K562 (cell line): ENCODE results near the gene BCKDK. TPM values are rescaled to one million over a fixed set of nuclear protein-coding genes. Genes with fewer than 3 reads are reported as not detected.
A peak's percentile ranks its signal among the peaks of the same experiment; 100 is the strongest.

Experiments
- ARID1B ChIP-seq: fragments of 450-650 bp; IDR thresholded peaks from 2 replicates; pipeline ENCODE4 v1.6.1; 2016; ENCODE audit warnings: antibody characterized with exemption, mild to moderate bottlenecking, inconsistent platforms
- CBX3 ChIP-seq, 2 experiments: IDR thresholded peaks; 1 replicate in 1 of 2; 2 replicates in 1 of 2; pipeline ENCODE4 v1.6.1; 2012; ENCODE audit warnings: inconsistent platforms in 2 of 2, low read length in 2 of 2, borderline replicate concordance in 1 of 2, control low read depth in 1 of 2
- HDAC2 ChIP-seq: fragments of 450-650 bp; IDR thresholded peaks from 2 replicates; pipeline ENCODE4 v1.6.1; 2016; ENCODE audit warnings: mild to moderate bottlenecking
- L3MBTL2 ChIP-seq: fragments of 450-650 bp; IDR thresholded peaks from 2 replicates; pipeline ENCODE4 v1.6.1; 2016; ENCODE audit warnings: mild to moderate bottlenecking, moderate library complexity
- NR2C2 ChIP-seq, 2 experiments: fragments of 200-800 bp in 1 of 2; sonication (Bioruptor generic) in 1 of 2; sonication (generic) in 1 of 2; formaldehyde crosslinking in 1 of 2; IDR thresholded peaks; 2 replicates each; pipeline versions ENCODE4 v1.6.1 to v1.8.0; 2016 to 2022; ENCODE audit warnings: mild to moderate bottlenecking in 1 of 2, missing compliant biosample characterization in 1 of 2, missing genetic modification characterization in 1 of 2, missing genetic modification reagents in 1 of 2
- SIRT6 ChIP-seq: IDR thresholded peaks from one replicate; pipeline ENCODE4 v1.6.1; 2012; ENCODE audit warnings: low read depth, mild to moderate bottlenecking, control low read depth, inconsistent platforms, low read length, moderate library complexity
- TAF1 ChIP-seq: IDR thresholded peaks from 2 replicates; pipeline ENCODE4 v1.6.1; 2011; ENCODE audit warnings: mild to moderate bottlenecking, low read length, moderate library complexity; ENCODE audit not compliant: insufficient read depth, control insufficient read depth, severe bottlenecking; ENCODE audit errors: extremely low read depth
- TRIM28 ChIP-seq: fragments of 450-650 bp; IDR thresholded peaks from 2 replicates; pipeline ENCODE4 v1.6.1; 2017
- TSHZ1 ChIP-seq: fragments of 250-450 bp; sonication (Bioruptor Pico); IDR thresholded peaks from 2 replicates; pipeline ENCODE4 v1.4.0; 2020; ENCODE audit warnings: mild to moderate bottlenecking, moderate library complexity
- ZFX ChIP-seq: sonication (generic); formaldehyde crosslinking; IDR thresholded peaks from 2 replicates; pipeline ENCODE4 v1.8.0; 2022; ENCODE audit warnings: mild to moderate bottlenecking, missing genetic modification reagents, moderate library complexity
- ZNF408 ChIP-seq: fragments of 250-450 bp; sonication (Bioruptor Pico); IDR thresholded peaks from 2 replicates; pipeline ENCODE4 v1.4.0; 2020; ENCODE audit warnings: low read depth, mild to moderate bottlenecking, moderate library complexity
- polyA plus RNA-seq, 8 experiments: library from polyadenylated mRNA; depleted of rRNA in 4 of 8; stranded (reverse) in 5 of 8; unstranded in 3 of 8; fragments of >200 nt; fragmentation: Nextera tagmentation in 2 of 8; fragmentation: Illumina TruSeq in 1 of 8; extraction: Ambion mirVana in 2 of 8; extraction: Trizol in 1 of 8; gene quantifications; 2 replicates each; pipeline versions ENCODE4 v1.2.1 to v1.2.3, GENCODE V29; 2011 to 2014; ENCODE audit warnings: inconsistent platforms in 1 of 8, missing spikeins in 1 of 8
- total RNA-seq, 7 experiments: library from RNA; depleted of rRNA in 6 of 7; stranded (reverse); fragments of >200 nt in 6 of 7; fragmentation: Illumina TruSeq in 2 of 7; extraction: Trizol in 2 of 7; gene quantifications; 2 replicates each; pipeline versions ENCODE4 v1.2.1 to v1.2.3, GENCODE V29; 2011 to 2021; ENCODE audit warnings: low replicate concordance in 1 of 7
- TF ChIP-seq, protein P1 (sequence below), 2 experiments: fragments of 450-650 bp; IDR thresholded peaks; 2 replicates each; pipeline ENCODE4 v1.6.1; 2016; ENCODE audit warnings: mild to moderate bottlenecking in 2 of 2, borderline replicate concordance in 1 of 2, low read depth in 1 of 2, moderate library complexity in 1 of 2
- TF ChIP-seq, protein P2 (sequence below), 2 experiments: IDR thresholded peaks; 2 replicates each; pipeline ENCODE4 v1.6.1; 2012; ENCODE audit warnings: improper control_type of control experiment in 2 of 2, low read depth in 2 of 2, low read length in 2 of 2, borderline replicate concordance in 1 of 2

The BCKDK gene
- total and polyA plus RNA-seq, 9 of the 15 experiments (the other 6 are each of a cell fraction or from before 2014, with no cell fraction given), result 0.58 to 34.8 (median 13.1) TPM

DNA sequence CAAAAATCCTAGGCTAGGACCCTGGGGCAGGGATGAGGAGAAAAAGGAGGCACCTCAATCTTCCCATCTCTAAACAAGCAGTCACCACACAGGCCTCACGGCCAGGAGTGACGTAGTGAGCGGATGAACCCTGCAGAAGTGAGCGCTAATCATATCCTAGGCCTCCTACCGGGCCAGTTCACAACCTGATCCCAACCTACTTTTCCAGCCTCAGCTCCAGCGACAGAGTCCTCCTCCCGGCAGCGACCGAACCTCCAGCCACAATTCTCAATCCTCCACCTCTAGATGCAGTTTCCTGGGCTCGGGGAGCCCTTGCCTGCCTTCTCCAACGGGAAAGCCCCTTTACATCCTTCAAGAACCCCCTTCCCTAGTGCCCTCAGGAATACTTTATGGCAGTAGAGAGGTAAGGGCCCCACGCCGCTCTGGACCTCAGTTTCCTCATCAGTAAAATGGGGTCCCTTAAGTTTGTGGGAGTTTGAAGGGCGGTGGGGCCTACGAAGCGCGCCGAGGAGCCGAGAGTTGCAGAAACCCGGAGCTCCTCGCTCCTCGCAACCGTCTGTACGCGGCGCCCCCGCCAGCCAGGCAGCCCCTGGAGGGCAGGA lies 35.5 kb upstream of the BCKDK start (continued):
- TF ChIP-seq, protein P1, sequence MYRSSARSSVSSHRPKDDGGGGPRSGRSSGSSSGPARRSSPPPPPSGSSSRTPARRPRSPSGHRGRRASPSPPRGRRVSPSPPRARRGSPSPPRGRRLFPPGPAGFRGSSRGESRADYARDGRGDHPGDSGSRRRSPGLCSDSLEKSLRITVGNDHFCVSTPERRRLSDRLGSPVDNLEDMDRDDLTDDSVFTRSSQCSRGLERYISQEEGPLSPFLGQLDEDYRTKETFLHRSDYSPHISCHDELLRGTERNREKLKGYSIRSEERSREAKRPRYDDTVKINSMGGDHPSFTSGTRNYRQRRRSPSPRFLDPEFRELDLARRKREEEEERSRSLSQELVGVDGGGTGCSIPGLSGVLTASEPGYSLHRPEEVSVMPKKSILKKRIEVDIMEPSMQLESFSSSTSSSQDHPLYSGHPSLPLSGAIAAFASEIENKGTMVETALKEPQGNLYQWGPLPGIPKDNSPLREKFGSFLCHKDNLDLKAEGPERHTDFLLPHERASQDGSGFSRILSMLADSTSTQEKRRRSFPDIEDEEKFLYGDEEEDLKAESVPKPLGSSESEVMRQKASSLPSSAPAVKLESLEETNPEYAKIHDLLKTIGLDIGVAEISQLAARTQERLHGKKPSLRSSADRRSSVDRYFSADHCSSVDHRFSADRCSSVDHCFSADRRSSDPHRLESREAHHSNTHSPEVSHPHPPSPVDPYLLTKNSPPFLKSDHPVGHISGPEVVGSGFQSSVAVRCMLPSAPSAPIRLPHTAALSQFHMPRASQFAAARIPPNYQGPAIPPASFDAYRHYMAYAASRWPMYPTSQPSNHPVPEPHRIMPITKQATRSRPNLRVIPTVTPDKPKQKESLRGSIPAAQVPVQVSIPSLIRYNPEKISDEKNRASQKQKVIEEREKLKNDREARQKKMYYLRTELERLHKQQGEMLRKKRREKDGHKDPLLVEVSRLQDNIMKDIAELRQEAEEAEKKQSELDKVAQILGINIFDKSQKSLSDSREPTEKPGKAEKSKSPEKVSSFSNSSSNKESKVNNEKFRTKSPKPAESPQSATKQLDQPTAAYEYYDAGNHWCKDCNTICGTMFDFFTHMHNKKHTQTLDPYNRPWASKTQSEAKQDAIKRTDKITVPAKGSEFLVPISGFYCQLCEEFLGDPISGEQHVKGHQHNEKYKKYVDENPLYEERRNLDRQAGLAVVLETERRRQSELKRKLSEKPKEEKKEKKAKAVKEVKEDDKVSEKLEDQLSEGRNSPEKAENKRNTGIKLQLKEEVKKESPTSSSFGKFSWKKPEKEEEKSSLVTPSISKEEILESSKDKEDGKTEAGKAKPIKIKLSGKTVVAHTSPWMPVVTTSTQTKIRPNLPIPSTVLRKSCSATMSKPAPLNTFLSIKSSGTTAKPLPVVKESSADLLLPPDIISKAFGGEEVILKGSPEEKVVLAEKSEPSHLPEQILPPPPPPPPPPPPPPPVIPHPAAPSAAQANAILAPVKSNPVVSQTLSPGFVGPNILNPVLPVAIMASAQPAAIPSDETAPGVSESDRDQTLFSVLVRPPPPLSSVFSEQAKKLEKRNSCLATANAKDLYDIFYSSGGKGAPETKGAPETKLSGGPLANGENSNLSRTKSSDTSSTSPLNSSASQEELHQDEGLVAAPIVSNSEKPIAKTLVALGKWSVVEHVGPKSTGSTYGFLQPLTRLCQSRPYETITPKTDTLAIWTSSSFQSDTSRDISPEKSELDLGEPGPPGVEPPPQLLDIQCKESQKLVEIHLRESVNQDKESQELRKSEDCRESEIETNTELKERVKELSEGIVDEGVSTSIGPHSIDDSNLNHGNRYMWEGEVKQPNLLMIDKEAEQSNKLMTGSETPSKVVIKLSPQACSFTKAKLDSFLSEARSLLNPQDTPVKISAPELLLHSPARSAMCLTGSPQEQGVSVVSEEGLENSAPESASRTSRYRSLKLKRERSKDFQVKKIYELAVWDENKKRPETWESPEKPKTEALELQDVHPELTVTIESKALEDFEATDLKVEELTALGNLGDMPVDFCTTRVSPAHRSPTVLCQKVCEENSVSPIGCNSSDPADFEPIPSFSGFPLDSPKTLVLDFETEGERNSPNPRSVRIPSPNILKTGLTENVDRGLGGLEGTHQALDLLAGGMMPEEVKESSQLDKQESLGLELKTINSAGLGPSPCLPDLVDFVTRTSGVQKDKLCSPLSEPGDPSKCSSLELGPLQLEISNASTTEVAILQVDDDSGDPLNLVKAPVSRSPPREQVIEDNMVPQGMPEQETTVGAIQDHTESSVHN (IDR thresholded peaks at IDR 0.05; ENCODE audit: borderline replicate concordance in 1 of 2, low read depth in 1 of 2), result no peak
- TF ChIP-seq TSHZ1 (no peak), ZFX (CRISPR knock-in tag) (peak; percentile 91), L3MBTL2 (no peak), SIRT6 (no peak), HDAC2 (peak; percentile 69), TRIM28 (no peak), CBX3 (IDR thresholded peaks at IDR 0.05; ENCODE audit: borderline replicate concordance in 1 of 2, low read length in 2 of 2) (no peak), NR2C2 (CRISPR knock-in tag; IDR thresholded peaks at IDR 0.05) (no peak), NR2C2 (tag; IDR thresholded peaks at IDR 0.05) (no peak), ARID1B (no peak), TAF1 (no peak), ZNF408 (CRISPR knock-in tag) (no peak)
- TF ChIP-seq, protein P2, sequence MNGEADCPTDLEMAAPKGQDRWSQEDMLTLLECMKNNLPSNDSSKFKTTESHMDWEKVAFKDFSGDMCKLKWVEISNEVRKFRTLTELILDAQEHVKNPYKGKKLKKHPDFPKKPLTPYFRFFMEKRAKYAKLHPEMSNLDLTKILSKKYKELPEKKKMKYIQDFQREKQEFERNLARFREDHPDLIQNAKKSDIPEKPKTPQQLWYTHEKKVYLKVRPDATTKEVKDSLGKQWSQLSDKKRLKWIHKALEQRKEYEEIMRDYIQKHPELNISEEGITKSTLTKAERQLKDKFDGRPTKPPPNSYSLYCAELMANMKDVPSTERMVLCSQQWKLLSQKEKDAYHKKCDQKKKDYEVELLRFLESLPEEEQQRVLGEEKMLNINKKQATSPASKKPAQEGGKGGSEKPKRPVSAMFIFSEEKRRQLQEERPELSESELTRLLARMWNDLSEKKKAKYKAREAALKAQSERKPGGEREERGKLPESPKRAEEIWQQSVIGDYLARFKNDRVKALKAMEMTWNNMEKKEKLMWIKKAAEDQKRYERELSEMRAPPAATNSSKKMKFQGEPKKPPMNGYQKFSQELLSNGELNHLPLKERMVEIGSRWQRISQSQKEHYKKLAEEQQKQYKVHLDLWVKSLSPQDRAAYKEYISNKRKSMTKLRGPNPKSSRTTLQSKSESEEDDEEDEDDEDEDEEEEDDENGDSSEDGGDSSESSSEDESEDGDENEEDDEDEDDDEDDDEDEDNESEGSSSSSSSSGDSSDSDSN (IDR thresholded peaks at IDR 0.05; ENCODE audit: borderline replicate concordance in 1 of 2, low read depth in 2 of 2, low read length in 2 of 2), result peak; percentile 20 to 72; a peak in 2 of 4 replicates
